NCI-H2171 treated with DMSO at 0.1 percent for 48 hours (cell line): ENCODE results near the gene PRKCG.

Source experiments
- DNase-seq: peaks from one replicate; lab custom pipeline; 2025; lab: John Stamatoyannopoulos, UW

The PRKCG gene

GRCh38 chr19:53898636-53899341 lies 16.8 kb downstream of the PRKCG start:
- no peak for DNase-seq

- DNase-seq, result no peak
Observed at GRCh38 chr19:53900191-53900860, 18.3 kb downstream of the PRKCG start.

- no peak for DNase-seq
Observed at GRCh38 chr19:53903055-53903680, 21.2 kb downstream of the PRKCG start.

GRCh38 chr19:53904909-53905308 lies 22.9 kb downstream of the PRKCG start:
- no peak for DNase-seq

- DNase-seq, result no peak
Observed at GRCh38 chr19:53905787-53906186, 23.8 kb downstream of the PRKCG start.

GRCh38 chr19:53906211-53907192 lies 24.5 kb downstream of the PRKCG start:
- no peak for DNase-seq

GRCh38 chr19:53907193-53907581 lies 25.2 kb downstream of the PRKCG start:
- DNase-seq, result no peak

GRCh38 chr19:53907690-53908089 lies 25.7 kb downstream of the PRKCG start:
- no peak for DNase-seq

- DNase-seq, result peak; percentile 6
Observed at GRCh38 chr19:53908106-53908934, 26.3 kb downstream of the PRKCG start.

GRCh38 chr19:53908935-53909415 lies 27.0 kb downstream of the PRKCG start, which contains the start of gene CACNG7:
TSS of gene CACNG7 (plus strand) at chr19:53909278. CDS start at chr19:53912832, 3,554 bp downstream.
- no peak for DNase-seq

- no peak for DNase-seq
Observed at GRCh38 chr19:53909471-53910169, 27.6 kb downstream of the PRKCG start.

- no peak for DNase-seq
Observed at GRCh38 chr19:53910170-53910518, 28.1 kb downstream of the PRKCG start.

GRCh38 chr19:53912653-53913052 lies 30.7 kb downstream of the PRKCG start:
- DNase-seq, result no peak

- no peak for DNase-seq
Observed at GRCh38 chr19:53915000-53915399, 33.0 kb downstream of the PRKCG start.

- DNase-seq, result no peak
Observed at GRCh38 chr19:53916004-53916403, 34.0 kb downstream of the PRKCG start.

- no peak for DNase-seq
Observed at GRCh38 chr19:53917356-53917755, 35.4 kb downstream of the PRKCG start.

GRCh38 chr19:53927739-53928138 lies 45.7 kb downstream of the PRKCG start:
- DNase-seq, result no peak

GRCh38 chr19:53936029-53936428 lies 54.0 kb downstream of the PRKCG start:
- no peak for DNase-seq

GRCh38 chr19:53942001-53942786 lies 60.2 kb downstream of the PRKCG start:
- no peak for DNase-seq

GRCh38 chr19:53944416-53944815 lies 62.4 kb downstream of the PRKCG start:
- no peak for DNase-seq
